NOMO-1 (cell line): ENCODE data around the gene NUP85.
"Not testable (repeated sequence)": the region's sequence is repeated elsewhere in the genome, so short reads cannot be mapped to it uniquely, and the experiment has no call there.

ENCODE experiments used
- DNase-seq, 2 experiments: peaks; one replicate each; lab custom pipeline; 2025; ENCODE audit not compliant: unreplicated experiment in 2 of 2; lab: John Stamatoyannopoulos, UW

The NUP85 gene

DNA sequence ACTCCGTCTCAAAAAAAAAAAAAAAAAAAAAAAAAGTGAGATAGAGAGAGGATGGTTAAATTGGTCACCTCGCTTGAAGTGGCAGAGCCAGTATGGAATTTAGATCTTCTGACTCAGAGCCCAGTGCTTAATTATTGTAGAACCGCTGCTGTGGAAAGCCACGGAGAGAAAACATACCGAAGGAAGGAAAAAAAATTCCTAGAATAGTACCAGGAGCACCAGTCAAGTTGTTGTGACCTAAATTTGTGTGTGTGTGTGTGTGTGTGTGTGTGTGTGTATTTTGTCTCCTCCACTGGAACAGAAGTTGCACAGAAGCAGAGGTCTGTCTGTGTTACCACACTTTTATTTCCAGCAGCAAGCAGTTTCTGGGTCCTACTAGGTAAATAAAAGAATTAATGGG is 10.6 kb upstream of the NUP85 start:
- DNase-seq = no peak

DNA sequence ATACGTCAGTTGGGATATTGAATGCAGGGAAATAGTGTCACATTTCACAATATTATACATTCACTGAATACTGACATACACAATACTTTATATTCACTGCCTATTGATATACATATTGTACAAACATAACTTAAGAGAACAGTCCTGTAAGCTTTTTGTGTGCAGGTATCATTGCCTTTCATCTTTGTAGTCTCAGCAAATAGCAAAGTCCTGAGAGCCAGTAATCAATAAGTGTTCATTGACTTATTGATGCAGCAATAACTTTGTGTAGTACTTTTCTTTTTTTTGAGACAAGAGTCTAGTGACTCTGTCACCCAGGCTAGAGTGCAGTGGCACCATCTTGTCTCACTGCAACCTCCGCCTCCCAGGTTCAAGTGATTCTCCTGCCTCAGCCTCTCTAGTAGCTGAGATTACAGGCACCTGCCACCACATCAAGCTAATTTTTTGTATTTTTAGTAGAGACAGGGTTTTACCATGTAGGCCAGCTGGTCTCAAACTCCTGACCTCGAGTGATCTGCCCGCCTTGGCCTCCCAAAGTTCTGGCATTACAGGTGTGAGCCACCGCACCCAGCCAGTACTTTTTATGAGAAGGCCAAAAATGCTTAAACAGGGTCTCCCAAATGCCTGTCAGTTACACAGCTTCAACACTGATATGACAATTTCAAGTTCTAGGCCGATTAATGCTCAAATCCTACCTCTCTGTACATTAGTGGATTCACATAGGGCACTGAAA is 5.4 kb upstream of the NUP85 start:
- DNase-seq = no peak

DNA sequence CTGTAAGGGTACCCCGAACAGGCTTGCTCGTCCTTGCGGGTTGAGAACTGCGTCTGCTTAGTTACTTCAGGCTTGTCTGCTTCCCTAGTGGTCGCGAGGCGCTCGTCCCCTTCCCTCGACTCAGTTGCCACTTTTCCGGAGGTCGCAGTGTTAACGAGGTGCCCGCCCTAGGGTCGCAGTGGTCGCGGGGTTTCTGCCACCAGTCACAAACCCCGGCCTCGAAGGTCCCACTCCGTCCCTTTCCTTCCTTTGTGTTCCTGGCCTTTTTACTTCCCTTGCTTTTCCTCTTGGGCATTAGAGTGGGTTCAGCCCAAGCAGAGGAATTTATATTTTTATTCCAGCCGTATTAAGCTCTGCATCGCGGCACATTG is 299 bp downstream of the NUP85 start:
- no peak for DNase-seq

DNA sequence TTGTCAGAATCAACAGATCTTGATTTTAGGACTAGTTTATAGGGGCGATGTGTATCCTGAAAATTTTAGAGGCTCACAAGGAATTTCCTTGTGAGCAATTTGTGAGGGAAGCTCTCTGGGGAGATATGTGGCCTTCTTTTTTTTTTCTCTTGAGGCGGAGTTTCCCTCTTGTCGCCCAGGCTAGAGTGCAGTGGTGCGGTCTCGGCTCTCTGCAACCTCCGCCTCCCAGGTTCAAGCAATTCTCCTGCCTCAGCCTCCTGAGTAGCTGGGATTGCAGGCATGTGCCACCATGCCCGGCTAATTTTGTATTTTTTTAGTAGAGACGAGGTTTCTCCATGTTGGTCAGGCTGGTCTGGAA is 1.6 kb downstream of the NUP85 start:
- DNase-seq = not testable (repeated sequence)

DNA sequence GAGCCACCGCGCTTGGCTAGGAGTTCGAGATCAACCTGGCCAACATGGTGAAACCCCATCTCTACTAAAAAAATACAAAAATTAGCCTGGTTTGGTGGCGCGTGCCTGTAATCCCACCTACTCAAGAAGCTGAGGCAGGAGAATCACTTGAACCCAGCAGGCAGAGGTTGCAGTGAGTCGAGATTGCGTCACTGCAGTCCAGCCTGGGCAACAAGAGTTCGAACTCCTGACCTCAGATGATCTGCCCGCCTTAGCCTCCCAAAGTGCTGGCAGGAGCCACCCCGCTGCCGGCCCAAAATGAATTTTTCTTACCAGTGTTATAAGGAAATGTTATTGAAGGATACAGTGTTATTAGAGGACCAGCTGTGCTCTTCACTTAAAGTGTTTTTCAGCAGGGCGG is 2.3 kb downstream of the NUP85 start:
- DNase-seq = no peak

DNA sequence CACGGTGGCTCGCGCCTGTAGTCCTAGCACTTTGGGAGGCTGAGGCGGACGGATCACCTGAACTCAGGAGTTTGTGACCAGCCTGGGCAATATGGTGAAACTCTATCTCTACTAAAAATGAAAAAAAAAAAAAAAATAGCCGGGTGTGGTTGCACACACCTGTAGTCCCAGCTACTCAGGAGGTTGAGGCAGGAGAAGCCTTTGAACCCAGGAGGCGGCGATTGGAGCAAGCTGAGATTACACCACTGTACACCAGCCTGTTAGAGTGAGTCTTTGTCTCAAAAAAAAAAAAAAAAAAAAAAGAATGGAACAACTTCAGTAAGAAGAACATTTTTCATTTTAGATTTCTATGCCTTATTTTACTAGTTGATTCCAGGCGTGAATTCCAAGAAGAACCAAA is 2.7 kb downstream of the NUP85 start:
- no peak for DNase-seq

DNA sequence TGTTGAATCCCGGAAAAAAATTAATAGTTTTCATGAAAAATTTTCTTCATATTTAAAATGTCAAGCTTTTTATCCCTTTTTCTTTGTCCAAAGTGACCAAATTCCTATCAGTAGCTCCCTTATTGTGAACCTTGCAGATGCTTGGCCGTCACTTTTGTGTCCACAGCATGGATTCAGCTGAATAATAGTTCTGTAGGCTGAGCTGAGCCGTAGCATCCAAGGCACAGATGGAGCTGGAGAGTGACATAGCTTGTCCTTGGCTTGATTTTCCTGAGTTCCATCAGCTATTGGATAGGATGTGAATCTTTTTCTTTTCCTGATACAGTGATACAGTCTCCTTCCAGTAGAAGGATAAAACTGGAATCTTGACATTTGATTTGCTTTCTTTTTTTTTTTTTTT is 3.6 kb downstream of the NUP85 start:
- DNase-seq = no peak

DNA sequence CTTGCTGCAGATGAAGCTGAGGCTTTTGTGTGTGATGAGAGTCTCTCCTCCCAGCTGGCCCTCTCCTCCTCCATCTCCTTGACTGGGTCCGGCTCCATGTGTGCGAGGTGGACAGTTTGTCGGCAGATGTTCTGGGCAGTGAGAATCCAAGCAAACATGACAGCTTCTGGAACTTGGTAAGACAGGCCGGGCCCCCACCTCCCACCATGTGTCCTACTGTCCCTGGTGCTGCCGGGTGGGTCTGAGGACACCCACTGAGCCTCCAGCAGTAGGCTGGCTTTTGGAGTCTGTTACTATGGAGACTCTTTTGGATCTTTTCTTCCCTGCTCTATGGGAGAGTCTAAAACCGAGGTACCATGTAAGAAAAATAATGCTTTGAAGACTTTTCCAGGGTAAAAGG is 12.7 kb downstream of the NUP85 start:
- DNase-seq = no peak

DNA sequence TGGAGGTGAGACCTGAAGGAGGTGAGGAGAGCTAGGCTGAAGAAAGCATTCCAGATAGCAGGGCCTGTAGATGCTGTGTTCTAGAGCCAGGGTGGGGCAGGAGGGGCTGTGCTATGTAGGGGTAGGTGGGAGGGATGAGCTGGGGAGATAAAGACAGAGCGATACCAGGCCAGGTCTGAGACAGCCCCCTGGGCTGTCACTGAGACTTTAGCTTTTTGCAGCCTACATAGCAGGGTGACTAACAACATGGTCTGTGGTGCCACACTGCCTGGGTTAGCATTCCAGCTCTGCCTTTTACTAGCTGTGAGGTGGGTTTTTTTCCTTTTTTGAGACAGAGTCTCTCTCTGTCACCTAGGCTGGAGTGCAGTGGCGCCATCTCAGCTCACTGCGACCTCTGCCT is 14.3 kb downstream of the NUP85 start:
- no peak for DNase-seq

DNA sequence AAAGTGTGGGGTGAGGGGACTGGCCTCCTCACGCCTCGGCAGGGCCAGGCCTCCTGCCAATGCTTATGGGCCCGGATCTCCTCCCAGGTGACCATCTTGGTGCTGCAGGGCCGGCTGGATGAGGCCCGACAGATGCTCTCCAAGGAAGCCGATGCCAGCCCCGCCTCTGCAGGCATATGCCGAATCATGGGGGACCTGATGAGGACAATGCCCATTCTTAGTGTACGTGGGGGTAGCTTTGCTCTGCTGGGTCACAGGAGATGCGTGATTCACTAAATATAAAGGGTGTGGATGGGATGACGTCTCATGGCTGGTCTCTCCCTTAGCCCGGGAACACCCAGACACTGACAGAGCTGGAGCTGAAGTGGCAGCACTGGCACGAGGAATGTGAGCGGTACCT is 19.5 kb downstream of the NUP85 start:
- no peak for DNase-seq

DNA sequence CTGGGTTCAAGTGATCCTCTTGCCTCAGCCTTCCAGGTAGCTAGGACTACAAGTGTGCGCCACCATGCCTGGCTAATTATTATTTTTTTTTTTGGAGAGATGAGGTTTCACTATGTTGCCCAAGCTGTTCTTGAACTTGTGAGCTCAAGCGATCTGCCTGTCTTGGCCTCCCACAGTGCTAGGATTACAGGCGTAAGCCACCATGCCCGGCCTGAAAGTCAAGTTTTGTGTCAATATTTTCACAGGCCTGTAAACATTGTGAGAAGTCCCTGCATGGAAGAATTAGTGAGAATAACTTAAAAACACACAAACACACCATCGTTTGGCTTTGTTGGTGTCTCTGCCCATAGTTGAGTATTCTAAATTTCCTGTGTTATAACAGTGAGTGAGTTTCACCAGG is 22.2 kb downstream of the NUP85 start:
- DNase-seq = no peak

DNA sequence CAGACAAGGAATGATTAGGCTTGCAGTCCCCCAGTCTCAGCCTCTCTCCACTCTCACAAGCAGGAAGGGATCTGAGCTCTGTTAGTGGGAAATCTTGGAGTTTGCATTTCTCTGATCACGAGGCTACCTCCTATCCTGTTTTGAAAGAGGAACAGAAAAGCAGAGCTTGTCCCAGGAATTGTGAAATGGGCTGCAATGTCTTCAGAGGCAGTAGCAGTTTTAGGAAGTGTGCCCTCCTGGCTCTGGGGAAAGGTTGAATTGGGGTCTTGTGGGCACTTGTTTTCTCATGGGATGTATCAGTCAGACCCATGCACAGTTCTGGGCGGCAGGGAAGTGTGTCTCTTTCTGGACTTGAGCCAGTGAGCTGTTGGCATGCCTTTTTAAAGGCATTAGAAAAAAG is 22.8 kb downstream of the NUP85 start:
- peak; percentile 50 to 76 for DNase-seq

DNA sequence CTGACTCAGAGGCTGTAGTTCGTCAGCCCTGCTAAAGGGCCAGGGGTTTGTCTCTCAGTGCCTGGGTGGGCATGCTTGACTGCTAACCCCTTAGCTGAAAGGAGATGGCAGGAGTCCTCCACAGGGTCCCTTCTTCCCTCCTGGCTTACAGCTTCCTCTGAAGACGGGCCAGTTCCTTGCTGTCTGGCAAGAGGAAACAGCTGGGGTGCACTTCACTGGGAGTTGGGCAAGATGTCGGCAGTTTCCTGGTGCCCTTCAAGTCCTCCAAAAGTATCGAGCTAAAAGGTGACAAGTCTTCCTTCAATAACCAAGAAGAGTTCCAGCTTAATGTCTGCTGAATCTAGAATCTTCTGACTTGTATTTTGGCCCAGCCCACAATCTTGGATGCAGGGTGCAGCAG is 23.4 kb downstream of the NUP85 start:
- DNase-seq = peak; percentile 13 to 17

DNA sequence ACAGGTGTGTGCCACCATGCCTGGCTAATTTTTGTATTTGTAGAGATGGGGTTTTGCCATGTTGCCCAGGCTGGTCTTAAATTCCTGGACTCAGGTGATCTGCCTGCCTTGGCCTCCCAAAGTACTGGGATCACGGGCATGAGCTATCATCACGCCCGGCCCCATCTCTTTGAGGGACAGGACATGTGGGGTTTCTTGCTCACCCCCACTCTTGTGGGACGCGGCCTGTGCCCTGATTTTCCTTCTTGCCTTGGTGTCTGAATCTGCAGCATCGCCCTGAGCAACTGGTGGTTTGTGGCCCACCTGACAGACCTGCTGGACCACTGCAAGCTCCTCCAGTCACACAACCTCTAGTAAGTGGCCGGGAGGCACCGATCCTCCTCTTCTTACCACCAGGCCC is 25.6 kb downstream of the NUP85 start:
- no peak for DNase-seq

DNA sequence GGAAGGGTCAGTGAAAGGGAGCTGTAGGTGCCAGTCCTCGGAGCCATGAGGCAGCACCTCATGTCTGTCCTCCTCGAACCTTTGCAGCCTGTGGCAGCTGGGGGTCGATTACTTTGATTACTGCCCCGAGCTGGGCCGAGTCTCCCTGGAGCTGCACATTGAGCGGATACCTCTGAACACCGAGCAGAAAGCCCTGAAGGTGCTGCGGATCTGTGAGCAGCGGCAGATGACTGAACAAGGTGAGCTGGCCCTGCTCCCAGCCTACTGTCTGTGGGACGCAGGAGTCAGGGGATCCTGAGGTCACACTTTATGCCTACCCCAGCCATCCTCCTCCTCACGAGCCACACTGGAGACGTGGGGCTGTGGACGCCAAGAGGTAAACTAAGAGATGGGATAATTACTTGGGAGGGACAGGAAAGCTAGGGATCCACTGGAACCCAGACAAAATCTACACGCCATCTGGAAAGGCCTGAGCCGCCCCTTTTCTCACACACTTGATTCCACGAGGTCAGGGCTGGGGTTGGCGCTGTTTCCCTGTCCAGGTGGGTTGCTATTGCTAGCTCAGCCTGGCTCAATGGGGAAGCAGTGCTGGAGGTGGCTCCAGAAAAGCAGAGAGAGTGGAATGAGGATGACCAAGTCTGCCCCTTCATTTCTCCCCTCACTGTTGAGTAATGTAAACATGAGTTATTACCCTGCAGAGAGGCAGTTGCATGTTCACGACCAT is 26.4 kb downstream of the NUP85 start:
- no peak for DNase-seq

DNA sequence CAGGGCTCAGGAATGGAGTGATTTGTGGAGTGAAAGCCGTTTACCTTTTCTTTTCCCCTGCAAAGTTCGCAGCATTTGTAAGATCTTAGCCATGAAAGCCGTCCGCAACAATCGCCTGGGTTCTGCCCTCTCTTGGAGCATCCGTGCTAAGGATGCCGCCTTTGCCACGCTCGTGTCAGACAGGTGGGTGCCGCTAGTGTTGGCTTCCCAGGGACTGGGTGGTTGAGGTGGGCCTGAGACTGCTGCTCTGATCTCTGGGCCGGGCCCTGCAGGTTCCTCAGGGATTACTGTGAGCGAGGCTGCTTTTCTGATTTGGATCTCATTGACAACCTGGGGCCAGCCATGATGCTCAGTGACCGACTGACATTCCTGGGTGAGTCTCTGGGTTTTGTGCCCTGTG is 27.3 kb downstream of the NUP85 start:
- no peak for DNase-seq

DNA sequence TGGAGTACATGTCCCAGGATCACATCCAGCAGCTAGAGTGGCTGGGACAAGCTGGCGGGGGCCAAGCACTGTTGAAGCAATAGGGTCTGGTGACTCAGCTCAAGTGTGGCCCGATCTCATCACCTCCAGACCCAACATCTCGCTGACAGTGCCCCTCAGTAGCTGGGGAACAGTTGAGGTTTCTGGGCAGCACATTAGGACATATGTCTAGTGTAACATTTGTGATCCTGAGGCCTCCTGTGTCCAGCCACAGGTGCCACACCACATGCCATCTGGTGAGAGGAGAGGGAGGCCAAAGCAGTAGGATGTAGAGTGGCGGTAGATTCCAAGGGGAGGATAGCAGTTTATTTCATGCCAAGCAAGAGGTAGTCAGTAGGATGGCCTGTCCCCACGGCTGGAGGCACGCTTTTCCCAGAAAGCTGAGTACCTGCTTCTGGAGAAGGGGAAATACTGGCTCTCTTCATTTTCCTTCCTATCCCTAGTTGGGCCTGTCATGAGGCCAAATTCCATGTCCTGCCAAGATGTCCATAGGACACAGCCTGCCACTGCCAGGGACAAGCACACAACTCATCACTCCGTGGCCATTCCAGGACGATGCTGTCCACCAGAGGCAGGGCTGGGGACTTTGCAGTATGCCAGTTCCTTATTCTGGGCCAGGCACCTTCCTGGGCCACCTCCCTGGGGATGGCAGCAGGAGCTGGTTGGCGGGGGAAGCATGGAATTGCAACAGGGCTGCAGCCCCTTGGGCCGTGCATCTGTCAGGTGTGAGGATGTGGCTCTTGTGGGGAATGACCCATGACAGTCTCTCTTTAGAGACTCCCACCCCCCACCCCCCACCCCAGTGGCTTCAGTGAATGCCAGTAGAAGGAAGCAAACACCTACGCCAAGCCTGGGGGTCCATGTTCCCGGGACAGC is 31.9 kb downstream of the NUP85 start:
- no peak for DNase-seq

DNA sequence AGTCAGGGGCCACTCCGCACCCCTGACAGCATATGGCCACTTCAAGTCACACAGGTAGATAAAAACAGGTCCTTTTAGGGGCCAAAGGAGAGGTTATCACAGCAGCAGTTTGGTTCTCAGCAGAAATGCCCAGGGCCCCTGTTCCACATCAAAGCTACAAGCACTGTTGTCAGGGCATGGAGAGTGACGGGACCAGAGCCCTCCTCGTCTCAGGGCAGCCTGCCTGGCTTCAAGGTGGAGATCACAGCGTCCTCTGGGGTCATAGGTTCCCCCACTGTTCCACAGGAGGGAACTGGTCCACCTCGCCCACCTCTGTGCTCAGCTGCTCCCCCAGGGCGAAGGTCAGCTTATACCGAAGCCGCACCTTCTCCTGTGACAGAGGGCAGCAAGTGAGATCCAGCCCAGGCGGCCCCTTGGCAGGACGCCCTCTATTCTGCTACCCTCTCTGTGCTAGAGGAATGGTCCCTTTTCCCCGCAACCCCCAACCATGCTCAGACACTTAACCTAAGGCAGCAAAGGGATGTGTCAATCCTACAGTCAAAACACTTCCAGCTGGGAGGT is 32.6 kb downstream of the NUP85 start:
- no peak for DNase-seq

DNA sequence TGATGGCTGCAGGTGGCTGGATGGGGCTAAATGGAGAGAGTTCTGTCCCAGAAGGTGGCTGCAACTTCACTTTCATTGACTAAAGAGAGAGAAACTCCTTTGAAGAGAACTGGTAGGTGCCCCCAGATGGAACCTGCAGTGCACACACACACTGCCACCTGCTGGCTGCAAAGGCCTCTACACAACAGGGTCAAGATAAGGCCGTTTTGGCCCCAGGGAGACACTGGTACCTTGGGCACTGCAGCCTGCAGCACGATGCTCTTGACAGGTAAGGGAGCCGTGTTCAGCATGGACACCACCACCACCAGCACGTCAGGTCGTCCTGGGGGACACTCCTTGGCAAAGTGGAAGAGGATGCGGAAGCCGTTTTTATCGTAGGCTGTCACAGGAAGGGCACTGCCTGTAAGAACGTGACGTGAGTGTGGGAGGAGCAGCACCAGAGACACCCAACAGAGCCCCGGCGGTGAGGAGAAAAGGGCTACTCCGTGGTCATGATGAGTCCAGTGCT is 33.3 kb downstream of the NUP85 start:
- DNase-seq = peak; percentile 57 to 70

DNA sequence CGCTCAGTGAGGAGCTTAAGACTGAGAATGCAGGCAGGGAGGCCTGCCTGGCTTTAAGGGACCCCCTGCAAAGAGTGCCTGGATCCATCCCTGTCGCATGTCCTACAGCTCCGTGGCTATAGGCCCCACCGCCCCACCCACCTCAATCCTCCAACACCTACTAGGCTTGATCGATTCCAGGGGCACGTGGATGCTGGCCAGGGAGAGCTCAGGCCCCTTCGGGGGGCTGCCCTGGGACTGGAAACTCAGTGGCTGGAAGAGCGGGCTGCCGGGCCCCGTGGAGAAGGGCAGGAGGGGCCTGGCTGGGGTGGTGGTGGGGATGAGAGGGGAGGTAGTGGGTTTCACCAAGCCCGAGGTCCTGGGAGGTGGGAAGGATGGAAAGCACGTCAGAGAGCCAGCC is 33.7 kb downstream of the NUP85 start:
- no peak for DNase-seq

DNA sequence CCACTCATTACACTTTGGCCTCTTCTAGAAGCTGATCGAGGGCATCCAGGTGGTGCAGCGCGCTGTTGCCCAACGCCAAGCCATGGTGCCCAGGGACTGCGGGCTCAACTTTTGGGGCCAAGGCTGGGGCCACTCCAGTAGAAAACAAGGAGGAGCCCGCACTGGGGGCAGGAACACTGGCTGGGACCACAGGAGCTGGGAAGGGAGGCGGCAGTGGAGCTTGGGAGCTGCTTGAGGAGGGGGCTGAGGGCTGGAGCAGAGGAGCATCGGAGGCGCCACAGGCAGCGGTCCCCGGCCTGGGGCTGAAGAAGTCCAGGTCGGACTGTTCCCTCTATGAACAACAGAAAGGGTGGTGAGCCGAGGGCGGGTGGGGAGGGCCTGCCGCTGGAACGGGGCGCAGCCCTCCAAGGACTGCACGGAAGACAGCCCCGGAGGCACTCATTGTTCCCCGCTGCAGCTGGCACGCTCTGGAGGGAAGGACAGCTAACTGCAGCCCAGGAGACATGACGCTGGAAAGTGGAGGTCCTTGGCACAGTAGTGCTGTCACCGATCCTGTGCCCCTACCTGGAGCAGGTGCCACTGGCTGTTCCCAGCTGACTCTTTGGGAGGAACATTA is 34.4 kb downstream of the NUP85 start:
- no peak for DNase-seq
